Measurements from ENCODE around the gene PCGF3. TPM values are rescaled to one million over a fixed set of nuclear protein-coding genes. Genes with fewer than 3 reads are reported as not detected.
"Not testable (repeated sequence)": the region's sequence is repeated elsewhere in the genome, so short reads cannot be mapped to it uniquely, and the experiment has no call there.

PCGF3 gene
- total RNA-seq, 1 experiment from 2014 or later = 18.7 TPM

- DNase-seq = no peak
- no peaks in the 10 kb centered on the region for H3K9me2 ChIP-seq (replicated peaks; ENCODE audit: insufficient read depth, low read length)
- no peaks in the 10 kb centered on the region for H3K4me1 ChIP-seq (ENCODE audit: low read length)
- H3K4me3 ChIP-seq (ENCODE audit: low read length) = no peak overlapping the region
- H3K79me2 ChIP-seq (ENCODE audit: low read length) = peaks cover 13% of the 10 kb centered on the region
- H4K20me1 ChIP-seq (ENCODE audit: insufficient read depth, low read depth, low read length) = 0 out of 2 replicates have a peak, but pooled peaks cover 3% of the 10 kb centered on the region
- H2AFZ ChIP-seq (ENCODE audit: low read length) = no peak overlapping the region
- H3K9ac ChIP-seq (ENCODE audit: low read length) = no peak overlapping the region
- H3K27ac ChIP-seq (ENCODE audit: low read length) = no peak overlapping the region
- H3K27me3 ChIP-seq (ENCODE audit: low read length) = no peaks in the 10 kb centered on the region
- H3K9me3 ChIP-seq (ENCODE audit: low read length) = no peaks in the 10 kb centered on the region
- peaks cover 3% of the 10 kb centered on the region; the same call in 1 of the 2 replicates for H3K36me3 ChIP-seq (ENCODE audit: insufficient read depth, low read length)
- no peak overlapping the region for H3K4me2 ChIP-seq (ENCODE audit: low read depth, low read length, poor library complexity, severe bottlenecking)
Observed at GRCh38 chr4:748461-748860, 42.8 kb downstream of the PCGF3 start.

- Histone ChIP-seq H3K9me2 (replicated peaks; ENCODE audit: insufficient read depth, low read length) (no peaks in the 10 kb centered on the region), H3K4me2 (ENCODE audit: low read depth, low read length, poor library complexity, severe bottlenecking) (no peak overlapping the region), H4K20me1 (ENCODE audit: insufficient read depth, low read depth, low read length) (0 out of 2 replicates have a peak, but pooled peaks cover 3% of the 10 kb centered on the region), H3K27ac (ENCODE audit: low read length) (no peak overlapping the region), H3K79me2 (ENCODE audit: low read length) (peaks cover 13% of the 10 kb centered on the region), H3K4me3 (ENCODE audit: low read length) (no peak overlapping the region), H3K27me3 (ENCODE audit: low read length) (no peaks in the 10 kb centered on the region), H3K9me3 (ENCODE audit: low read length) (no peaks in the 10 kb centered on the region), H3K4me1 (ENCODE audit: low read length) (no peaks in the 10 kb centered on the region), H3K36me3 (ENCODE audit: insufficient read depth, low read length) (peaks cover 3% of the 10 kb centered on the region; the same call in 1 of the 2 replicates), H2AFZ (ENCODE audit: low read length) (no peak overlapping the region), H3K9ac (ENCODE audit: low read length) (no peak overlapping the region)
- no peak for DNase-seq
Observed at GRCh38 chr4:749698-750666, 44.4 kb downstream of the PCGF3 start.

- Histone ChIP-seq H3K4me1 (ENCODE audit: low read length) (no peaks in the 10 kb centered on the region), H3K27me3 (ENCODE audit: low read length) (no peaks in the 10 kb centered on the region), H3K9me3 (ENCODE audit: low read length) (no peaks in the 10 kb centered on the region), H3K9ac (ENCODE audit: low read length) (no peak overlapping the region), H3K36me3 (ENCODE audit: insufficient read depth, low read length) (peaks cover 3% of the 10 kb centered on the region; the same call in 1 of the 2 replicates), H3K4me2 (ENCODE audit: low read depth, low read length, poor library complexity, severe bottlenecking) (no peak overlapping the region), H3K27ac (ENCODE audit: low read length) (no peak overlapping the region), H4K20me1 (ENCODE audit: insufficient read depth, low read depth, low read length) (0 out of 2 replicates have a peak, but pooled peaks cover 3% of the 10 kb centered on the region), H2AFZ (ENCODE audit: low read length) (no peak overlapping the region), H3K4me3 (ENCODE audit: low read length) (no peak overlapping the region), H3K9me2 (replicated peaks; ENCODE audit: insufficient read depth, low read length) (no peaks in the 10 kb centered on the region), H3K79me2 (ENCODE audit: low read length) (peaks cover 13% of the 10 kb centered on the region)
- DNase-seq = no peak
Observed at GRCh38 chr4:751676-752075, 46.0 kb downstream of the PCGF3 start.

- H3K27me3 ChIP-seq (ENCODE audit: low read length) = no peaks in the 10 kb centered on the region
- no peak overlapping the region for H3K4me2 ChIP-seq (ENCODE audit: low read depth, low read length, poor library complexity, severe bottlenecking)
- H3K9me3 ChIP-seq (ENCODE audit: low read length) = no peaks in the 10 kb centered on the region
- H3K36me3 ChIP-seq (ENCODE audit: insufficient read depth, low read length) = peaks cover 3% of the 10 kb centered on the region; the same call in 1 of the 2 replicates
- H4K20me1 ChIP-seq (ENCODE audit: insufficient read depth, low read depth, low read length) = 0 out of 2 replicates have a peak, but pooled peaks cover 3% of the 10 kb centered on the region
- no peak for DNase-seq
- no peak overlapping the region for H3K9ac ChIP-seq (ENCODE audit: low read length)
- H2AFZ ChIP-seq (ENCODE audit: low read length) = no peak overlapping the region
- no peaks in the 10 kb centered on the region for H3K9me2 ChIP-seq (replicated peaks; ENCODE audit: insufficient read depth, low read length)
- H3K4me3 ChIP-seq (ENCODE audit: low read length) = no peak overlapping the region
- H3K27ac ChIP-seq (ENCODE audit: low read length) = no peak overlapping the region
- no peaks in the 10 kb centered on the region for H3K4me1 ChIP-seq (ENCODE audit: low read length)
- peaks cover 13% of the 10 kb centered on the region for H3K79me2 ChIP-seq (ENCODE audit: low read length)
Observed at GRCh38 chr4:752196-752861, 46.7 kb downstream of the PCGF3 start.

- H3K79me2 ChIP-seq (ENCODE audit: low read length) = peaks cover 13% of the 10 kb centered on the region
- not testable (repeated sequence) for H3K9ac ChIP-seq (ENCODE audit: low read length); H3K27me3 ChIP-seq (ENCODE audit: low read length); H4K20me1 ChIP-seq (ENCODE audit: insufficient read depth, low read depth, low read length); H3K4me1 ChIP-seq (ENCODE audit: low read length); H3K36me3 ChIP-seq (ENCODE audit: insufficient read depth, low read length); H3K9me2 ChIP-seq (replicated peaks; ENCODE audit: insufficient read depth, low read length); H2AFZ ChIP-seq (ENCODE audit: low read length); H3K4me2 ChIP-seq (ENCODE audit: low read depth, low read length, poor library complexity, severe bottlenecking); H3K4me3 ChIP-seq (ENCODE audit: low read length); H3K9me3 ChIP-seq (ENCODE audit: low read length); DNase-seq; H3K27ac ChIP-seq (ENCODE audit: low read length)
Observed at GRCh38 chr4:753186-753585, 47.6 kb downstream of the PCGF3 start.

DNA sequence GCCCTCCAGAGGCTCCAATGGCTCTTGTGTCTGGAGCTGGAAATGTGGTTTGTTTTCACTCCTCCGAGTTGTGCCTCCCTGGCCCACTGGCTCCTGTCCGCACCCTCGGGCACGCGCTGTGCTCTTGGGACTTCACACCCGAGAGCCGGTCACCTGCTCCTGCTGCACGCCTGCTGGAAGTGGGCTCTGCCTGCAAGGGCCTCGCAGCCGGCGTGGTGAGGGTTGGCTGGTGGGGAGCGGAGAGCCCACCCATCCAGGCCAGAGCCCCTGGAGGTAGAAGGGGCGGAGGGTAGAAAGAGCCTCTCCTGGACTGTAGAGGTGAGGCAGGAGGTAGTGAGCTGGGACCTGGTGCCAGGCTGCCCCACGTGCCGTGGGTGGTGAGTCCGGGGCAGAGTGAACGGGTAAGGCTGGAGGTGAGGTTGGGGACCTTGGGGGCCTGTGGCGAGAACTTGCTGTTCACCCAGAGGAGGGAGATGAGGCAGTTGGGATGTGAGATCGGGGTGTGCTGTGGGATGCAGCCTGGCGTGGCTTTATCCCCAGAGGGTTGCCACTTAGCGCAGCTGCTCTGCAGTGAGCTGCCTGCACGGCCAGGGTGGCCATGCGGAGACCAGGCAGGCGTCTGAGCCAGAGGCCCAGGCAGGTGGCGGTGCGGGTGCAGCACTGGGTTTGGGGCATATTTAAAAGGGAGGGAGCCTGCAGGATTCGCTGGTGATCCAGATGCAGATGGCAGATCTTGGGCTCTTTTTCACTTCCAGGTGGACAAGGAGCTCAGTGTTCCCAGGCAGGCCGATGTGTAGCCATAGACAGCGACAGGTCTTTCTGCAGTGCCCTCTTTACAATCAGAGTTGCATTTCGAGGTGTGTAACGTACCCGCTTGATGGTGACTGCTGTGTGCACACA, 48.8 kb downstream of the PCGF3 start:
- no peaks in the 10 kb centered on the region for H3K36me3 ChIP-seq (ENCODE audit: insufficient read depth, low read length)
- H4K20me1 ChIP-seq (ENCODE audit: insufficient read depth, low read depth, low read length) = 0 out of 2 replicates have a peak, but pooled peaks cover 3% of the 10 kb centered on the region
- H3K9me3 ChIP-seq (ENCODE audit: low read length) = no peaks in the 10 kb centered on the region
- no peak overlapping the region for H2AFZ ChIP-seq (ENCODE audit: low read length)
- H3K9ac ChIP-seq (ENCODE audit: low read length) = no peak overlapping the region
- H3K27ac ChIP-seq (ENCODE audit: low read length) = no peak overlapping the region
- H3K79me2 ChIP-seq (ENCODE audit: low read length) = peaks cover 8% of the 10 kb centered on the region
- no peaks in the 10 kb centered on the region for H3K27me3 ChIP-seq (ENCODE audit: low read length)
- no peak overlapping the region for H3K4me2 ChIP-seq (ENCODE audit: low read depth, low read length, poor library complexity, severe bottlenecking)
- no peaks in the 10 kb centered on the region for H3K9me2 ChIP-seq (replicated peaks; ENCODE audit: insufficient read depth, low read length)
- no peaks in the 10 kb centered on the region for H3K4me1 ChIP-seq (ENCODE audit: low read length)
- DNase-seq = no peak
- H3K4me3 ChIP-seq (ENCODE audit: low read length) = no peak overlapping the region

GRCh38 chr4:757111-757510, 51.5 kb downstream of the PCGF3 start:
- Histone ChIP-seq H3K27me3 (ENCODE audit: low read length) (no peaks in the 10 kb centered on the region), H3K9ac (ENCODE audit: low read length) (no peak overlapping the region), H3K9me2 (replicated peaks; ENCODE audit: insufficient read depth, low read length) (no peaks in the 10 kb centered on the region), H4K20me1 (ENCODE audit: insufficient read depth, low read depth, low read length) (no peaks in the 10 kb centered on the region), H3K27ac (ENCODE audit: low read length) (no peak overlapping the region), H3K36me3 (ENCODE audit: insufficient read depth, low read length) (no peaks in the 10 kb centered on the region), H2AFZ (ENCODE audit: low read length) (no peak overlapping the region), H3K79me2 (ENCODE audit: low read length) (no peaks in the 10 kb centered on the region), H3K4me3 (ENCODE audit: low read length) (no peak overlapping the region), H3K4me1 (ENCODE audit: low read length) (no peaks in the 10 kb centered on the region), H3K4me2 (ENCODE audit: low read depth, low read length, poor library complexity, severe bottlenecking) (no peak overlapping the region), H3K9me3 (ENCODE audit: low read length) (no peaks in the 10 kb centered on the region)
- no peak for DNase-seq

Data from Karpas-422 (cell line).